Panc1 (cell line): ENCODE measurements around the gene SEMA3G. TPM values are rescaled to one million over a fixed set of nuclear protein-coding genes. Genes with fewer than 3 reads are reported as not detected.

ENCODE experiments used
- ATAC-seq: fragments of 200-7000 bp; cut with Tn5 transposase; 2 replicates; pipeline ENCODE4 v1.9.1; 2020; ENCODE audit warnings: mild to moderate bottlenecking, moderate library complexity
- BruUV-seq: library from RNA; stranded (reverse); fragments of 400-500 nt; replicated peaks from 2 replicates; lab custom pipeline; 2021; lab: Mats Ljungman, UMichigan
- CTCF ChIA-PET: fragments of 300-600 bp; sonication (Branson Sonifier 250); formaldehyde crosslinking; loops from one replicate; lab custom pipeline; 2022; ENCODE audit warnings: antibody characterized with exemption; lab: Charles Lee
- POLR2A ChIA-PET: fragments of 300-600 bp; sonication (Branson Sonifier 250); formaldehyde crosslinking; loops from one replicate; lab custom pipeline; 2022; ENCODE audit warnings: antibody characterized with exemption; lab: Charles Lee
- DNase-seq: peaks from one replicate; pipeline ENCODE4 v3.0.0-alpha.2; 2010; ENCODE audit warnings: low read depth, low spot score
- H3K27ac ChIP-seq: 2 replicates; pipeline ENCODE4 v1.5.1; 2011; ENCODE audit warnings: mild to moderate bottlenecking, low read length, inconsistent platforms
- H3K27me3 ChIP-seq: fragments of 200-500 bp; sonication (Bioruptor generic); 2 replicates; pipeline ENCODE4 v1.6.0; 2014; ENCODE audit warnings: low read length, inconsistent platforms; ENCODE audit not compliant: control insufficient read depth, insufficient read depth
- H3K36me3 ChIP-seq: fragments of 200-500 bp; sonication (Bioruptor generic); 2 replicates; pipeline ENCODE4 v1.5.1; 2014; ENCODE audit warnings: inconsistent platforms, mild to moderate bottlenecking, low read length, moderate library complexity; ENCODE audit not compliant: control insufficient read depth, insufficient read depth
- H3K4me1 ChIP-seq: 2 replicates; pipeline ENCODE4 v1.5.1; 2011; ENCODE audit warnings: inconsistent platforms, mild to moderate bottlenecking, low read length, moderate library complexity; ENCODE audit not compliant: control insufficient read depth, insufficient read depth
- H3K4me3 ChIP-seq, 2 experiments: 2 replicates each; pipeline ENCODE4 v1.5.1; 2011 to 2012; ENCODE audit warnings: low read depth in 2 of 2, low read length in 2 of 2, mild to moderate bottlenecking in 2 of 2, inconsistent platforms in 1 of 2, moderate library complexity in 1 of 2
- H3K9me3 ChIP-seq: fragments of 200-500 bp; sonication (Bioruptor generic); 2 replicates; pipeline ENCODE4 v1.5.1; 2014; ENCODE audit warnings: low read depth, mild to moderate bottlenecking, inconsistent platforms, low read length, moderate library complexity; ENCODE audit not compliant: control insufficient read depth, insufficient read depth
- CTCF ChIP-seq: fragments of 450-650 bp; IDR thresholded peaks from 2 replicates; pipeline ENCODE4 v1.5.1; 2017; ENCODE audit warnings: mild to moderate bottlenecking
- POLR2AphosphoS5 ChIP-seq: IDR thresholded peaks from 2 replicates; pipeline ENCODE4 v1.6.1; 2012; ENCODE audit warnings: mild to moderate bottlenecking, low read depth, low read length, moderate library complexity
- REST ChIP-seq, 2 experiments: IDR thresholded peaks; 2 replicates each; pipeline ENCODE4 v1.6.1; 2011 to 2012; ENCODE audit warnings: low read depth in 2 of 2, control low read depth in 1 of 2, low read length in 1 of 2, mild to moderate bottlenecking in 1 of 2, moderate library complexity in 1 of 2; ENCODE audit not compliant: insufficient read depth in 1 of 2
- SIN3A ChIP-seq: IDR thresholded peaks from 2 replicates; pipeline ENCODE4 v1.6.1; 2012; ENCODE audit warnings: low read depth, mild to moderate bottlenecking, low read length, moderate library complexity, borderline replicate concordance; ENCODE audit not compliant: insufficient read depth
- TCF7L2 ChIP-seq: IDR thresholded peaks from 2 replicates; pipeline ENCODE4 v1.6.1; 2011; ENCODE audit warnings: mild to moderate bottlenecking, low read depth, low read length, inconsistent platforms
- in situ Hi-C: cut with HindIII; loops from 2 replicates; pipeline ENCODE4 v1.10.0; 2016; ENCODE audit warnings: low sequenced_read_pairs, low pct_unique_long_range_greater_than_20kb
- intact Hi-C: fragments of 100-400 bp; cut with micrococcal nuclease; formaldehyde crosslinking; loops from one replicate; pipeline ENCODE4 v1.10.0; 2022; ENCODE audit not compliant: unreplicated experiment
- total RNA-seq: library from RNA; stranded (reverse); gene quantifications from one replicate; pipeline ENCODE4 v1.2.1, GENCODE V29; 2021; ENCODE audit not compliant: unreplicated experiment

The SEMA3G gene
- total RNA-seq, 1 experiment from 2014 or later, result 1.6 TPM

GRCh38 chr3:52452126-52452525, 7.2 kb upstream of the SEMA3G start:
- ATAC-seq (no peak), DNase-seq (no peak)
- no peaks in the 10 kb centered on the region for H3K9me3 ChIP-seq
- H3K36me3 ChIP-seq, result peaks cover 6% of the 10 kb centered on the region; the same call in 1 of the 2 replicates
- intact Hi-C loops (no loop called here), in situ Hi-C loops (no loop called here)
- ChIA-PET CTCF (no interaction called here), POLR2A (no interaction called here)
- no peak for TF ChIP-seq CTCF
- TF ChIP-seq SIN3A, result no peak
- TF ChIP-seq POLR2AphosphoS5, result no peak
- no peak for TF ChIP-seq TCF7L2
- TF ChIP-seq REST (IDR thresholded peaks at IDR 0.05; ENCODE audit: insufficient read depth in 1 of 2, low read depth in 2 of 2, low read length in 1 of 2), result no peak
- BruUV-seq, result no TSS peak
- H3K4me1 ChIP-seq, result peaks cover 38% of the 10 kb centered on the region
- no peaks in the 10 kb centered on the region for H3K27me3 ChIP-seq
- no peak overlapping the region for H3K4me3 ChIP-seq
- peak overlapping the region; percentile 3; the same call in 1 of the 2 replicates for H3K27ac ChIP-seq

GRCh38 chr3:52451237-52452083, 6.6 kb upstream of the SEMA3G start:
- ChIA-PET POLR2A (no interaction called here), CTCF (no interaction called here)
- no TSS peak for BruUV-seq
- ATAC-seq (no peak), DNase-seq (no peak)
- intact Hi-C loops (no loop called here), in situ Hi-C loops (no loop called here)
- Histone ChIP-seq H3K9me3 (no peaks in the 10 kb centered on the region), H3K4me1 (peaks cover 33% of the 10 kb centered on the region), H3K4me3 (no peak overlapping the region), H3K27me3 (no peaks in the 10 kb centered on the region), H3K27ac (no peak overlapping the region), H3K36me3 (peaks cover 6% of the 10 kb centered on the region; the same call in 1 of the 2 replicates)
- no peak for TF ChIP-seq REST (IDR thresholded peaks at IDR 0.05; ENCODE audit: insufficient read depth in 1 of 2, low read depth in 2 of 2, low read length in 1 of 2)
